HEK293 (cell line): ENCODE results near the gene WDR41.

Experiments
- ZNF549 ChIP-seq: fragments of 450-650 bp; IDR thresholded peaks from 2 replicates; pipeline ENCODE4 v1.5.1; 2018; ENCODE audit warnings: missing biosample characterization, missing genetic modification characterization, mild to moderate bottlenecking, inconsistent platforms, moderate library complexity
- TF ChIP-seq, protein P1 (sequence below): fragments of 450-650 bp; formaldehyde crosslinking; IDR thresholded peaks from 2 replicates; pipeline ENCODE4 v1.5.1; 2016; ENCODE audit warnings: missing biosample characterization, missing genetic modification characterization
- TF ChIP-seq, protein P2 (sequence below): fragments of 450-650 bp; formaldehyde crosslinking; IDR thresholded peaks from 2 replicates; pipeline ENCODE4 v1.5.1; 2016; ENCODE audit warnings: missing biosample characterization, missing genetic modification characterization
- TF ChIP-seq, protein P3 (sequence below): fragments of 450-650 bp; formaldehyde crosslinking; IDR thresholded peaks from 2 replicates; pipeline ENCODE4 v1.5.1; 2016; ENCODE audit warnings: missing biosample characterization, missing genetic modification characterization

DNA sequence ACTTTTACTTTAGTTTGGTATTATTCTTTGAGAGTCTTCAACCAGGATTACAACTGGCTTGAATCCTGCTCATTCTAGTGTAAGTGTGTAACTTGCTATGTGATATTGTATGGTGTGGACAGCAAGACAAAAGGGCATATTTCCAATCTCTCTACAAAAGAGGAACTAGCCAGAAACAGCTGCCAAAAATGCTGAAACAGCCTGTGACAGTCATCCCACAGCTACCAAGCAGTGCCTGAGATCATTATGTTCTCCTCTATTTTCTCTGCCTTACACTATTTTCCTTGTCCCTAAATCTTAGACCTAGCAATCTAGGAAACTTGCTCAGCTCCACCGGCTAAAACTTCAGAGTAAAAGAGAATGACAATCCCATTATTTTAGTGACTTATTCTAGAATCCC lies 42.8 kb downstream of the WDR41 start:
- TF ChIP-seq, protein P1, sequence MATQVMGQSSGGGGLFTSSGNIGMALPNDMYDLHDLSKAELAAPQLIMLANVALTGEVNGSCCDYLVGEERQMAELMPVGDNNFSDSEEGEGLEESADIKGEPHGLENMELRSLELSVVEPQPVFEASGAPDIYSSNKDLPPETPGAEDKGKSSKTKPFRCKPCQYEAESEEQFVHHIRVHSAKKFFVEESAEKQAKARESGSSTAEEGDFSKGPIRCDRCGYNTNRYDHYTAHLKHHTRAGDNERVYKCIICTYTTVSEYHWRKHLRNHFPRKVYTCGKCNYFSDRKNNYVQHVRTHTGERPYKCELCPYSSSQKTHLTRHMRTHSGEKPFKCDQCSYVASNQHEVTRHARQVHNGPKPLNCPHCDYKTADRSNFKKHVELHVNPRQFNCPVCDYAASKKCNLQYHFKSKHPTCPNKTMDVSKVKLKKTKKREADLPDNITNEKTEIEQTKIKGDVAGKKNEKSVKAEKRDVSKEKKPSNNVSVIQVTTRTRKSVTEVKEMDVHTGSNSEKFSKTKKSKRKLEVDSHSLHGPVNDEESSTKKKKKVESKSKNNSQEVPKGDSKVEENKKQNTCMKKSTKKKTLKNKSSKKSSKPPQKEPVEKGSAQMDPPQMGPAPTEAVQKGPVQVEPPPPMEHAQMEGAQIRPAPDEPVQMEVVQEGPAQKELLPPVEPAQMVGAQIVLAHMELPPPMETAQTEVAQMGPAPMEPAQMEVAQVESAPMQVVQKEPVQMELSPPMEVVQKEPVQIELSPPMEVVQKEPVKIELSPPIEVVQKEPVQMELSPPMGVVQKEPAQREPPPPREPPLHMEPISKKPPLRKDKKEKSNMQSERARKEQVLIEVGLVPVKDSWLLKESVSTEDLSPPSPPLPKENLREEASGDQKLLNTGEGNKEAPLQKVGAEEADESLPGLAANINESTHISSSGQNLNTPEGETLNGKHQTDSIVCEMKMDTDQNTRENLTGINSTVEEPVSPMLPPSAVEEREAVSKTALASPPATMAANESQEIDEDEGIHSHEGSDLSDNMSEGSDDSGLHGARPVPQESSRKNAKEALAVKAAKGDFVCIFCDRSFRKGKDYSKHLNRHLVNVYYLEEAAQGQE (tag by site-specific recombination), result no peak
- TF ChIP-seq, protein P2, sequence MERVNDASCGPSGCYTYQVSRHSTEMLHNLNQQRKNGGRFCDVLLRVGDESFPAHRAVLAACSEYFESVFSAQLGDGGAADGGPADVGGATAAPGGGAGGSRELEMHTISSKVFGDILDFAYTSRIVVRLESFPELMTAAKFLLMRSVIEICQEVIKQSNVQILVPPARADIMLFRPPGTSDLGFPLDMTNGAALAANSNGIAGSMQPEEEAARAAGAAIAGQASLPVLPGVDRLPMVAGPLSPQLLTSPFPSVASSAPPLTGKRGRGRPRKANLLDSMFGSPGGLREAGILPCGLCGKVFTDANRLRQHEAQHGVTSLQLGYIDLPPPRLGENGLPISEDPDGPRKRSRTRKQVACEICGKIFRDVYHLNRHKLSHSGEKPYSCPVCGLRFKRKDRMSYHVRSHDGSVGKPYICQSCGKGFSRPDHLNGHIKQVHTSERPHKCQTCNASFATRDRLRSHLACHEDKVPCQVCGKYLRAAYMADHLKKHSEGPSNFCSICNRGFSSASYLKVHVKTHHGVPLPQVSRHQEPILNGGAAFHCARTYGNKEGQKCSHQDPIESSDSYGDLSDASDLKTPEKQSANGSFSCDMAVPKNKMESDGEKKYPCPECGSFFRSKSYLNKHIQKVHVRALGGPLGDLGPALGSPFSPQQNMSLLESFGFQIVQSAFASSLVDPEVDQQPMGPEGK (tag by site-specific recombination), result no peak
- TF ChIP-seq, protein P3, sequence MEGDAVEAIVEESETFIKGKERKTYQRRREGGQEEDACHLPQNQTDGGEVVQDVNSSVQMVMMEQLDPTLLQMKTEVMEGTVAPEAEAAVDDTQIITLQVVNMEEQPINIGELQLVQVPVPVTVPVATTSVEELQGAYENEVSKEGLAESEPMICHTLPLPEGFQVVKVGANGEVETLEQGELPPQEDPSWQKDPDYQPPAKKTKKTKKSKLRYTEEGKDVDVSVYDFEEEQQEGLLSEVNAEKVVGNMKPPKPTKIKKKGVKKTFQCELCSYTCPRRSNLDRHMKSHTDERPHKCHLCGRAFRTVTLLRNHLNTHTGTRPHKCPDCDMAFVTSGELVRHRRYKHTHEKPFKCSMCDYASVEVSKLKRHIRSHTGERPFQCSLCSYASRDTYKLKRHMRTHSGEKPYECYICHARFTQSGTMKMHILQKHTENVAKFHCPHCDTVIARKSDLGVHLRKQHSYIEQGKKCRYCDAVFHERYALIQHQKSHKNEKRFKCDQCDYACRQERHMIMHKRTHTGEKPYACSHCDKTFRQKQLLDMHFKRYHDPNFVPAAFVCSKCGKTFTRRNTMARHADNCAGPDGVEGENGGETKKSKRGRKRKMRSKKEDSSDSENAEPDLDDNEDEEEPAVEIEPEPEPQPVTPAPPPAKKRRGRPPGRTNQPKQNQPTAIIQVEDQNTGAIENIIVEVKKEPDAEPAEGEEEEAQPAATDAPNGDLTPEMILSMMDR (tag by site-specific recombination), result no peak
- no peak for TF ChIP-seq ZNF549 (tag by site-specific recombination)
